Neural progenitor cell (in vitro differentiated cells): ENCODE data around the gene RETSAT. TPM values are rescaled to one million over a fixed set of nuclear protein-coding genes. Genes with fewer than 3 reads are reported as not detected.
A peak's percentile ranks its signal among the peaks of the same experiment; 100 is the strongest.
"Not testable (repeated sequence)": the region's sequence is repeated elsewhere in the genome, so short reads cannot be mapped to it uniquely, and the experiment has no call there.

Experiments used
- DNase-seq: peaks from one replicate; pipeline ENCODE4 v3.0.0-alpha.2; 2016; ENCODE audit warnings: low spot score
- H2AFZ ChIP-seq: fragments of 200-600 bp; sonication (generic); replicated peaks from 2 replicates; pipeline ENCODE4 v1.6.1; 2016; ENCODE audit warnings: antibody characterized with exemption
- H3F3A ChIP-seq: fragments of 200-600 bp; sonication (generic); 2 replicates; pipeline ENCODE4 v1.6.1; 2016; ENCODE audit warnings: antibody characterized with exemption, low read depth
- H3K27ac ChIP-seq: fragments of 200-600 bp; sonication (generic); 2 replicates; pipeline ENCODE4 v1.5.1; 2016; ENCODE audit warnings: mild to moderate bottlenecking
- H3K27me3 ChIP-seq: fragments of 200-600 bp; sonication (generic); 2 replicates; pipeline ENCODE4 v1.6.1; 2016; ENCODE audit warnings: mild to moderate bottlenecking, moderate library complexity
- H3K36me3 ChIP-seq: fragments of 200-600 bp; sonication (generic); 2 replicates; pipeline ENCODE4 v1.5.1; 2016
- H3K4me1 ChIP-seq: fragments of 200-600 bp; sonication (generic); 2 replicates; pipeline ENCODE4 v1.6.1; 2016; ENCODE audit warnings: mixed run types
- H3K4me2 ChIP-seq: fragments of 200-600 bp; sonication (generic); 2 replicates; pipeline ENCODE4 v1.6.1; 2016
- H3K4me3 ChIP-seq: fragments of 200-600 bp; sonication (generic); 2 replicates; pipeline ENCODE4 v1.5.1; 2016
- H3K79me2 ChIP-seq: fragments of 200-600 bp; sonication (generic); 2 replicates; pipeline ENCODE4 v1.6.1; 2016; ENCODE audit warnings: low read depth
- H3K9ac ChIP-seq: fragments of 200-600 bp; sonication (generic); 2 replicates; pipeline ENCODE4 v1.6.1; 2016
- H3K9me3 ChIP-seq: fragments of 200-600 bp; sonication (generic); 2 replicates; pipeline ENCODE4 v1.5.1; 2016; ENCODE audit warnings: low read depth
- H4K20me1 ChIP-seq: fragments of 200-600 bp; sonication (generic); 2 replicates; pipeline ENCODE4 v1.6.1; 2016; ENCODE audit warnings: low read depth
- H3K27ac Mint-ChIP-seq: 3 replicates; pipeline ENCODE4 v1.8.0; 2021; ENCODE audit warnings: mixed read lengths
- H3K27me3 Mint-ChIP-seq: 2 replicates; pipeline ENCODE4 v1.8.0; 2022; ENCODE audit warnings: low read depth, mild to moderate bottlenecking, inconsistent platforms, moderate library complexity, mixed read lengths; ENCODE audit not compliant: insufficient read depth
- H3K36me3 Mint-ChIP-seq: 3 replicates; pipeline ENCODE4 v1.8.0; 2021; ENCODE audit warnings: mixed read lengths
- H3K4me1 Mint-ChIP-seq: 3 replicates; pipeline ENCODE4 v1.8.0; 2021; ENCODE audit warnings: mixed read lengths
- H3K4me3 Mint-ChIP-seq: 3 replicates; pipeline ENCODE4 v1.8.0; 2021; ENCODE audit warnings: mild to moderate bottlenecking, moderate library complexity, mixed read lengths
- H3K9me3 Mint-ChIP-seq: 3 replicates; pipeline ENCODE4 v1.8.0; 2020; ENCODE audit warnings: mixed read lengths
- CTCF ChIP-seq: fragments of 200-600 bp; sonication (generic); IDR thresholded peaks from 2 replicates; pipeline ENCODE4 v1.5.1; 2017; ENCODE audit warnings: antibody characterized with exemption, mild to moderate bottlenecking
- EZH2 ChIP-seq: fragments of 200-600 bp; sonication (generic); IDR thresholded peaks from 2 replicates; pipeline ENCODE4 v1.6.1; 2017; ENCODE audit warnings: antibody characterized with exemption, mild to moderate bottlenecking, moderate library complexity
- EZH2phosphoT487 ChIP-seq: fragments of 200-600 bp; sonication (generic); IDR thresholded peaks from 2 replicates; pipeline ENCODE4 v1.6.1; 2017; ENCODE audit warnings: antibody characterized with exemption
- total RNA-seq: library from RNA; depleted of rRNA; stranded (reverse); fragments of >200 nt; gene quantifications from 2 replicates; pipeline ENCODE4 v1.2.3, GENCODE V29; 2015; ENCODE audit warnings: low replicate concordance

Gene RETSAT
- total RNA-seq, 1 donor from 2014 or later: 13.3 TPM

GRCh38 chr2:85330839-85331636 is 23.3 kb downstream of the RETSAT start:
- Mint-ChIP-seq H3K4me3 (no peak overlapping the region), H3K27me3 (peaks cover 9% of the 10 kb centered on the region), H3K36me3 (peaks cover under 1% of the 10 kb centered on the region), H3K27ac (no peak overlapping the region), H3K9me3 (peaks cover 4% of the 10 kb centered on the region), H3K4me1 (peaks cover 25% of the 10 kb centered on the region)
- Histone ChIP-seq H3K9ac (no peak overlapping the region), H3K27ac (no peak overlapping the region), H2AFZ (no peak overlapping the region), H3K36me3 (no peaks in the 10 kb centered on the region), H3F3A (no peaks in the 10 kb centered on the region), H3K27me3 (no peaks in the 10 kb centered on the region), H3K4me2 (no peak overlapping the region), H3K4me3 (no peak overlapping the region), H3K79me2 (peaks cover 15% of the 10 kb centered on the region), H4K20me1 (peaks cover 11% of the 10 kb centered on the region), H3K9me3 (no peaks in the 10 kb centered on the region), H3K4me1 (peaks cover 17% of the 10 kb centered on the region)
- no peak for DNase-seq
- TF ChIP-seq EZH2phosphoT487 (no peak), EZH2 (no peak), CTCF (no peak)

- H2AFZ ChIP-seq, DNase-seq, H3K27ac Mint-ChIP-seq, H3K27ac ChIP-seq, H3K9me3 ChIP-seq, H3F3A ChIP-seq, H3K9me3 Mint-ChIP-seq, H3K36me3 Mint-ChIP-seq, H3K27me3 ChIP-seq, H3K4me2 ChIP-seq, H3K36me3 ChIP-seq, H3K27me3 Mint-ChIP-seq, H3K4me3 ChIP-seq, H3K9ac ChIP-seq: not testable (repeated sequence)
- Histone ChIP-seq H3K4me1 (peaks cover 30% of the 10 kb centered on the region), H3K79me2 (peaks cover 28% of the 10 kb centered on the region), H4K20me1 (peaks cover 24% of the 10 kb centered on the region)
- peaks cover 39% of the 10 kb centered on the region for H3K4me1 Mint-ChIP-seq
- peak overlapping the region; percentile 13 for H3K4me3 Mint-ChIP-seq
Observed at GRCh38 chr2:85329701-85330100, 24.6 kb downstream of the RETSAT start.

- Histone ChIP-seq H3K9ac (no peak overlapping the region), H3K79me2 (peaks cover 33% of the 10 kb centered on the region), H4K20me1 (peaks cover 26% of the 10 kb centered on the region), H3K27me3 (no peaks in the 10 kb centered on the region), H3K36me3 (no peaks in the 10 kb centered on the region), H2AFZ (no peak overlapping the region), H3K9me3 (no peaks in the 10 kb centered on the region), H3K4me3 (peak overlapping the region; percentile 79), H3K4me1 (peaks cover 30% of the 10 kb centered on the region), H3F3A (no peaks in the 10 kb centered on the region), H3K4me2 (peak overlapping the region; percentile 96), H3K27ac (no peak overlapping the region)
- Mint-ChIP-seq H3K4me3 (peak overlapping the region; percentile 97), H3K27ac (no peak overlapping the region), H3K4me1 (peaks cover 39% of the 10 kb centered on the region), H3K9me3 (peaks cover 4% of the 10 kb centered on the region), H3K27me3 (peaks cover 7% of the 10 kb centered on the region), H3K36me3 (peaks cover 11% of the 10 kb centered on the region)
- TF ChIP-seq CTCF: no peak
- no peak for TF ChIP-seq EZH2
- no peak for DNase-seq
Observed at GRCh38 chr2:85329181-85329651, 25.1 kb downstream of the RETSAT start.
